ENCODE data around the gene DPY19L2. TPM values are rescaled to one million over a fixed set of nuclear protein-coding genes. Genes with fewer than 3 reads are reported as not detected.
"Not testable (repeated sequence)": the region's sequence is repeated elsewhere in the genome, so short reads cannot be mapped to it uniquely, and the experiment has no call there.

DPY19L2 gene
- total RNA-seq, 1 experiment from 2014 or later, result not detected

GRCh38 chr12:63689141-63689540, 20.8 kb upstream of the DPY19L2 start:
- H3K27me3 ChIP-seq (replicated peaks; ENCODE audit: control insufficient read depth, insufficient read depth, low read length); H3K27me3 Mint-ChIP-seq (ENCODE audit: insufficient read depth, unreplicated experiment); CTCF ChIA-PET; H3K36me3 Mint-ChIP-seq (ENCODE audit: insufficient read depth, unreplicated experiment); H3K36me3 ChIP-seq (ENCODE audit: control insufficient read depth, insufficient read depth, low read length); H3K9me3 Mint-ChIP-seq (ENCODE audit: unreplicated experiment); H3K4me1 Mint-ChIP-seq (ENCODE audit: low read depth, unreplicated experiment); POLR2A ChIA-PET; H3K27ac Mint-ChIP-seq (ENCODE audit: unreplicated experiment); H3K9me3 ChIP-seq; BruUV-seq (replicated peaks); H3K4me3 Mint-ChIP-seq (ENCODE audit: unreplicated experiment); DNase-seq; intact Hi-C loops (cut with micrococcal nuclease; ENCODE audit: unreplicated experiment); H3K4me3 ChIP-seq (ENCODE audit: low read depth, low read length); H3K4me1 ChIP-seq: not testable (repeated sequence)

- H3K36me3 ChIP-seq (ENCODE audit: control insufficient read depth, insufficient read depth, low read length); H3K9me3 Mint-ChIP-seq (ENCODE audit: unreplicated experiment); H3K36me3 Mint-ChIP-seq (ENCODE audit: insufficient read depth, unreplicated experiment); H3K4me1 ChIP-seq; H3K27ac Mint-ChIP-seq (ENCODE audit: unreplicated experiment); H3K4me3 Mint-ChIP-seq (ENCODE audit: unreplicated experiment); POLR2A ChIA-PET; H3K27me3 Mint-ChIP-seq (ENCODE audit: insufficient read depth, unreplicated experiment); H3K4me3 ChIP-seq (ENCODE audit: low read depth, low read length); DNase-seq; H3K4me1 Mint-ChIP-seq (ENCODE audit: low read depth, unreplicated experiment); CTCF ChIA-PET; intact Hi-C loops (cut with micrococcal nuclease; ENCODE audit: unreplicated experiment); H3K27me3 ChIP-seq (replicated peaks; ENCODE audit: control insufficient read depth, insufficient read depth, low read length); H3K9me3 ChIP-seq; BruUV-seq (replicated peaks): not testable (repeated sequence)
Observed at GRCh38 chr12:63686623-63687022, 18.3 kb upstream of the DPY19L2 start.

- H3K36me3 ChIP-seq (ENCODE audit: control insufficient read depth, insufficient read depth, low read length); H3K4me1 ChIP-seq; H3K4me3 ChIP-seq (ENCODE audit: low read depth, low read length); H3K9me3 Mint-ChIP-seq (ENCODE audit: unreplicated experiment); DNase-seq; H3K9me3 ChIP-seq; H3K4me1 Mint-ChIP-seq (ENCODE audit: low read depth, unreplicated experiment); intact Hi-C loops (cut with micrococcal nuclease; ENCODE audit: unreplicated experiment); BruUV-seq (replicated peaks); H3K27me3 ChIP-seq (replicated peaks; ENCODE audit: control insufficient read depth, insufficient read depth, low read length); CTCF ChIA-PET; H3K36me3 Mint-ChIP-seq (ENCODE audit: insufficient read depth, unreplicated experiment); H3K4me3 Mint-ChIP-seq (ENCODE audit: unreplicated experiment); H3K27me3 Mint-ChIP-seq (ENCODE audit: insufficient read depth, unreplicated experiment); POLR2A ChIA-PET; H3K27ac Mint-ChIP-seq (ENCODE audit: unreplicated experiment): not testable (repeated sequence)
Observed at GRCh38 chr12:63685789-63686188, 17.5 kb upstream of the DPY19L2 start.

GRCh38 chr12:63682617-63683016, 14.3 kb upstream of the DPY19L2 start:
- H3K9me3 Mint-ChIP-seq (ENCODE audit: unreplicated experiment); H3K36me3 ChIP-seq (ENCODE audit: control insufficient read depth, insufficient read depth, low read length); intact Hi-C loops (cut with micrococcal nuclease; ENCODE audit: unreplicated experiment); POLR2A ChIA-PET; H3K4me1 Mint-ChIP-seq (ENCODE audit: low read depth, unreplicated experiment); H3K4me3 Mint-ChIP-seq (ENCODE audit: unreplicated experiment); H3K27me3 ChIP-seq (replicated peaks; ENCODE audit: control insufficient read depth, insufficient read depth, low read length); H3K27ac Mint-ChIP-seq (ENCODE audit: unreplicated experiment); H3K9me3 ChIP-seq; DNase-seq; CTCF ChIA-PET; H3K36me3 Mint-ChIP-seq (ENCODE audit: insufficient read depth, unreplicated experiment); H3K4me3 ChIP-seq (ENCODE audit: low read depth, low read length); H3K4me1 ChIP-seq; H3K27me3 Mint-ChIP-seq (ENCODE audit: insufficient read depth, unreplicated experiment); BruUV-seq (replicated peaks): not testable (repeated sequence)

GRCh38 chr12:63680758-63681157, 12.5 kb upstream of the DPY19L2 start:
- CTCF ChIA-PET, result not testable (repeated sequence)

More at GRCh38 chr12:63680758-63681157, 12.5 kb upstream of the DPY19L2 start:
- H3K27ac Mint-ChIP-seq (ENCODE audit: unreplicated experiment); H3K4me1 ChIP-seq; intact Hi-C loops (cut with micrococcal nuclease; ENCODE audit: unreplicated experiment); H3K36me3 ChIP-seq (ENCODE audit: control insufficient read depth, insufficient read depth, low read length); H3K4me3 Mint-ChIP-seq (ENCODE audit: unreplicated experiment); H3K4me1 Mint-ChIP-seq (ENCODE audit: low read depth, unreplicated experiment); H3K9me3 Mint-ChIP-seq (ENCODE audit: unreplicated experiment); BruUV-seq (replicated peaks); H3K27me3 ChIP-seq (replicated peaks; ENCODE audit: control insufficient read depth, insufficient read depth, low read length); POLR2A ChIA-PET; H3K36me3 Mint-ChIP-seq (ENCODE audit: insufficient read depth, unreplicated experiment); H3K4me3 ChIP-seq (ENCODE audit: low read depth, low read length); H3K27me3 Mint-ChIP-seq (ENCODE audit: insufficient read depth, unreplicated experiment); H3K9me3 ChIP-seq; DNase-seq: not testable (repeated sequence)
